Measurements from ENCODE around the gene OPRM1. TPM values are rescaled to one million over a fixed set of nuclear protein-coding genes. Genes with fewer than 3 reads are reported as not detected.

The OPRM1 gene
- total RNA-seq, 1 donor from 2014 or later: not detected

DNA sequence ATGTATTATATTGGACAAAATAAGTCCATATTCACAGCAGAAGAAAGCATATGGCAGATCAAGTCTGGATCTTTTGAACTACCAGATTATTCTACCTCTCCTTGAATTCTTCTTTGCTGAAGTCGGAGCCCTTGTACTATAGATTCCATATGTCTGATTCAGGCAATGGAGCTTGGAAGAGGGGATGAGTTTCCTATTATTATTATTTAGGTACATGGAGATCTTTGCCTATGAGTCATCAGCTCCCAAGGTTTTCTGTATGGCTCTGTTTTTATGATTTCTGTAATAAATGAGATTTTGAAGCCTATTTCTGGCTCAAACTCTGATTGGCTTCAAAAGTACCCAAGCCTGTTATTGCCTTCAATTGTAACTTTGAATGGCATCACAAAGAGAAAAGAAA, 72.0 kb downstream of the OPRM1 start:
- Mint-ChIP-seq H3K4me3 (ENCODE audit: unreplicated experiment) (no peak overlapping the region), H3K27ac (ENCODE audit: unreplicated experiment) (no peak overlapping the region), H3K36me3 (ENCODE audit: low read depth, unreplicated experiment) (no peaks in the 10 kb centered on the region), H3K9me3 (ENCODE audit: unreplicated experiment) (peaks cover 3% of the 10 kb centered on the region), H3K4me1 (ENCODE audit: low read depth, unreplicated experiment) (peaks cover 2% of the 10 kb centered on the region), H3K27me3 (ENCODE audit: low read depth, unreplicated experiment) (peaks cover 5% of the 10 kb centered on the region)
- no peak for TF ChIP-seq EZH2 (IDR thresholded peaks at IDR 0.05; ENCODE audit: insufficient read depth, low read length)
- TF ChIP-seq, protein P1, sequence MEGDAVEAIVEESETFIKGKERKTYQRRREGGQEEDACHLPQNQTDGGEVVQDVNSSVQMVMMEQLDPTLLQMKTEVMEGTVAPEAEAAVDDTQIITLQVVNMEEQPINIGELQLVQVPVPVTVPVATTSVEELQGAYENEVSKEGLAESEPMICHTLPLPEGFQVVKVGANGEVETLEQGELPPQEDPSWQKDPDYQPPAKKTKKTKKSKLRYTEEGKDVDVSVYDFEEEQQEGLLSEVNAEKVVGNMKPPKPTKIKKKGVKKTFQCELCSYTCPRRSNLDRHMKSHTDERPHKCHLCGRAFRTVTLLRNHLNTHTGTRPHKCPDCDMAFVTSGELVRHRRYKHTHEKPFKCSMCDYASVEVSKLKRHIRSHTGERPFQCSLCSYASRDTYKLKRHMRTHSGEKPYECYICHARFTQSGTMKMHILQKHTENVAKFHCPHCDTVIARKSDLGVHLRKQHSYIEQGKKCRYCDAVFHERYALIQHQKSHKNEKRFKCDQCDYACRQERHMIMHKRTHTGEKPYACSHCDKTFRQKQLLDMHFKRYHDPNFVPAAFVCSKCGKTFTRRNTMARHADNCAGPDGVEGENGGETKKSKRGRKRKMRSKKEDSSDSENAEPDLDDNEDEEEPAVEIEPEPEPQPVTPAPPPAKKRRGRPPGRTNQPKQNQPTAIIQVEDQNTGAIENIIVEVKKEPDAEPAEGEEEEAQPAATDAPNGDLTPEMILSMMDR (IDR thresholded peaks at IDR 0.05; ENCODE audit: insufficient read depth, low read depth, low read length): no peak
- no peak overlapping the region for H2AFZ ChIP-seq (ENCODE audit: low read depth, low read length)
- FAIRE-seq (no peak), DNase-seq (ENCODE audit: low read depth) (no peak)
- no peaks in the 10 kb centered on the region for H4K20me1 ChIP-seq (ENCODE audit: insufficient read depth, low read length)
- no peak overlapping the region for H3K4me3 ChIP-seq (ENCODE audit: insufficient read depth, low read depth, low read length)
- H3K9me3 ChIP-seq (ENCODE audit: insufficient read depth, low read depth, low read length): no peaks in the 10 kb centered on the region
- no peaks in the 10 kb centered on the region for H3K36me3 ChIP-seq (ENCODE audit: insufficient read depth, low read length)
- no peaks in the 10 kb centered on the region for H3K79me2 ChIP-seq (ENCODE audit: insufficient read depth, low read length)
- no peak overlapping the region for H3K4me2 ChIP-seq (ENCODE audit: low read length)
- no peaks in the 10 kb centered on the region for H3K4me1 ChIP-seq (ENCODE audit: insufficient read depth, low read length)
- no peaks in the 10 kb centered on the region for H3K27me3 ChIP-seq (ENCODE audit: insufficient read depth, low read length)
- H3K9ac ChIP-seq (ENCODE audit: low read length): no peak overlapping the region
- no peak overlapping the region for H3K27ac ChIP-seq (ENCODE audit: low read depth, low read length)

DNA sequence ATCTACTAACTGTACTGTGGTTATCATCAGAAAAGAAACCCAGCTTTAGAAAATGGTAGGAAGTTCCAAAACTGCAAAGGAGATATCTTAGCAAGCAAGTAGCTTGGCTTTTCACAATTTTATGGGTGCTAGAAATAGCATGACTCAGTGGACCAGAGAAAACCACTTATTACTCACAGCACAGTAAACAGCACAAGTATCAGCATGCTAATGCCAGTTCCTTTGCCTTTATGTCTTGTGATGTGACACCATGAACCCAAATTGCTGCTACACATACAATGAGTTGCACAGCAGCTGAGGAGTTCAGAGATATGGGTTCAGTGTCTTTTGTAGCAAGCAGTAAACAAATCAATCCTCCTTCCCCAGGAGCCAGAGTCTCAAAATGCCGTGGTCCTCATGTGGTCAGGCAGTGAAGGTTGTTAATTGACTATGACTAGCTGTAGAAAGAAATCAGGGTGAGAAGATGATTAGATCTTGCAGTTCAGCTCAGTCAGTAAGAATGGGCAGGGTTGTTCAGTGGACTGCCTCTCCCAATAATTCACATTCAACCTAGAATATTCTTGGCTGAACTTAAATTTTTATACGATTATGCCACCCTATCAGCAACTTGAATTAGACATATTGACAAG, 73.3 kb downstream of the OPRM1 start:
- Histone ChIP-seq H3K27me3 (ENCODE audit: insufficient read depth, low read length) (no peaks in the 10 kb centered on the region), H3K4me1 (ENCODE audit: insufficient read depth, low read length) (no peaks in the 10 kb centered on the region), H3K27ac (ENCODE audit: low read depth, low read length) (no peak overlapping the region), H3K36me3 (ENCODE audit: insufficient read depth, low read length) (no peaks in the 10 kb centered on the region), H3K9ac (ENCODE audit: low read length) (no peak overlapping the region), H3K4me2 (ENCODE audit: low read length) (no peak overlapping the region), H3K9me3 (ENCODE audit: insufficient read depth, low read depth, low read length) (no peaks in the 10 kb centered on the region), H2AFZ (ENCODE audit: low read depth, low read length) (no peak overlapping the region), H3K4me3 (ENCODE audit: insufficient read depth, low read depth, low read length) (no peak overlapping the region), H3K79me2 (ENCODE audit: insufficient read depth, low read length) (no peaks in the 10 kb centered on the region), H4K20me1 (ENCODE audit: insufficient read depth, low read length) (no peaks in the 10 kb centered on the region)
- no peak for TF ChIP-seq EZH2 (IDR thresholded peaks at IDR 0.05; ENCODE audit: insufficient read depth, low read length)
- TF ChIP-seq, protein P1 (IDR thresholded peaks at IDR 0.05; ENCODE audit: insufficient read depth, low read depth, low read length): no peak
- FAIRE-seq: no peak
- peaks cover 9% of the 10 kb centered on the region for H3K27me3 Mint-ChIP-seq (ENCODE audit: low read depth, unreplicated experiment)
- peaks cover 2% of the 10 kb centered on the region for H3K4me1 Mint-ChIP-seq (ENCODE audit: low read depth, unreplicated experiment)
- no peaks in the 10 kb centered on the region for H3K36me3 Mint-ChIP-seq (ENCODE audit: low read depth, unreplicated experiment)
- H3K27ac Mint-ChIP-seq (ENCODE audit: unreplicated experiment): no peak overlapping the region
- peak; percentile 6 for DNase-seq (ENCODE audit: low read depth)
- H3K9me3 Mint-ChIP-seq (ENCODE audit: unreplicated experiment): peaks cover 5% of the 10 kb centered on the region
- no peak overlapping the region for H3K4me3 Mint-ChIP-seq (ENCODE audit: unreplicated experiment)

DNA sequence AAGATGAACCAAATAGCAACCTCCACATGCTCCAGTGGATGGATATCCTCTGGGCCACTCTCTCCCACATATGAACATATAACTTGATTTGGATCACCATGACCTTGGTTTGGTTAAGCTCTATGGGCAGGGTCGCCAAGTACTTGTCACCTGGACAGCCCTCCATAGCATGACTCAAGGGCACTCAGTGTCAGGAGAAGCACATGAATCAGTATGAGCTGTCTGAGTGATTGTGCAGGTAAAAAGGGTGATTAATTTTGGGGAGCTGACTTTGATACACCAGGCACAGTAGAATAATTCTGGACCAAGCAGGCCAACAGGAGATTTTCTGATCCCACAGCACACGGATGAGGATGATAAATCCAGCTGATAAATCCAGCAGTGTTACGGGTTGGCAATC, 74.4 kb downstream of the OPRM1 start:
- no peak overlapping the region for H3K4me3 Mint-ChIP-seq (ENCODE audit: unreplicated experiment)
- Histone ChIP-seq H3K36me3 (ENCODE audit: insufficient read depth, low read length) (no peaks in the 10 kb centered on the region), H3K4me2 (ENCODE audit: low read length) (no peak overlapping the region)

More for the DNA sequence above, 74.4 kb downstream of the OPRM1 start:
- Mint-ChIP-seq H3K9me3 (ENCODE audit: unreplicated experiment) (peaks cover 5% of the 10 kb centered on the region), H3K27me3 (ENCODE audit: low read depth, unreplicated experiment) (peaks cover 9% of the 10 kb centered on the region), H3K27ac (ENCODE audit: unreplicated experiment) (no peak overlapping the region), H3K36me3 (ENCODE audit: low read depth, unreplicated experiment) (no peaks in the 10 kb centered on the region), H3K4me1 (ENCODE audit: low read depth, unreplicated experiment) (peaks cover 2% of the 10 kb centered on the region)
- Histone ChIP-seq H3K9me3 (ENCODE audit: insufficient read depth, low read depth, low read length) (no peaks in the 10 kb centered on the region), H3K4me1 (ENCODE audit: insufficient read depth, low read length) (no peaks in the 10 kb centered on the region), H3K9ac (ENCODE audit: low read length) (no peak overlapping the region), H4K20me1 (ENCODE audit: insufficient read depth, low read length) (no peaks in the 10 kb centered on the region), H2AFZ (ENCODE audit: low read depth, low read length) (no peak overlapping the region), H3K27ac (ENCODE audit: low read depth, low read length) (no peak overlapping the region), H3K4me3 (ENCODE audit: insufficient read depth, low read depth, low read length) (no peak overlapping the region), H3K27me3 (ENCODE audit: insufficient read depth, low read length) (no peaks in the 10 kb centered on the region), H3K79me2 (ENCODE audit: insufficient read depth, low read length) (no peaks in the 10 kb centered on the region)
- no peak for FAIRE-seq
- TF ChIP-seq, protein P1 (IDR thresholded peaks at IDR 0.05; ENCODE audit: insufficient read depth, low read depth, low read length): no peak
- TF ChIP-seq EZH2 (IDR thresholded peaks at IDR 0.05; ENCODE audit: insufficient read depth, low read length): no peak
- no peak for DNase-seq (ENCODE audit: low read depth)
